HepG2 (cell line): ENCODE measurements around the gene ABL2. TPM values are rescaled to one million over a fixed set of nuclear protein-coding genes. Genes with fewer than 3 reads are reported as not detected.

Experiments
- ATAC-seq: fragments of 200-7000 bp; cut with Tn5 transposase; 3 replicates; pipeline ENCODE4 v1.9.1; 2020; ENCODE audit warnings: mild to moderate bottlenecking, moderate library complexity
- BruUV-seq: library from RNA; stranded (reverse); fragments of 400-500 nt; replicated peaks from 2 replicates; lab custom pipeline; 2021; lab: Mats Ljungman, UMichigan
- CTCF ChIA-PET: fragments of 300-600 bp; formaldehyde crosslinking; extraction: SDS; loops from one replicate; lab custom pipeline; 2021; ENCODE audit warnings: low total read pairs, inconsistent platforms, low intra/inter-chr PET ratio; lab: Yijun Ruan, JAX
- POLR2A ChIA-PET: fragments of 350-600 bp; sonication (Branson Sonifier 250); formaldehyde crosslinking; loops from one replicate; lab custom pipeline; 2020; ENCODE audit warnings: antibody characterized with exemption, inconsistent platforms; lab: Yijun Ruan, JAX
- DNase-seq: peaks from one replicate; pipeline ENCODE4 v3.0.0-alpha.2; 2015; ENCODE audit warnings: low spot score
- FAIRE-seq: peaks from 3 replicates; lab custom pipeline; 2011; peaks lifted over from hg19 to GRCh38; lab: Jason Lieb, UNC
- H2AFZ ChIP-seq: one replicate; pipeline ENCODE4 v1.6.1; 2011; ENCODE audit warnings: low read length, inconsistent platforms
- H3K27ac ChIP-seq: fragments of 300-600 bp; 3 replicates; pipeline ENCODE4 v1.8.0; 2011; ENCODE audit warnings: mixed run types, mild to moderate bottlenecking, mixed read lengths, low read length, inconsistent platforms; ENCODE audit not compliant: insufficient read depth; ENCODE audit errors: extremely low read length
- H3K27me3 ChIP-seq, 2 experiments: fragments of 200-600 bp in 1 of 2; 2 replicates in 1 of 2; 3 replicates in 1 of 2; pipeline versions ENCODE4 v1.6.0 to v1.8.0; 2011; ENCODE audit warnings: low read length in 2 of 2, mild to moderate bottlenecking in 2 of 2, moderate library complexity in 2 of 2, inconsistent platforms in 1 of 2; ENCODE audit not compliant: insufficient read depth in 2 of 2, control insufficient read depth in 1 of 2
- H3K36me3 ChIP-seq, 2 experiments: fragments of 200-600 bp in 1 of 2; replicated peaks in 1 of 2; 2 replicates in 1 of 2; 3 replicates in 1 of 2; pipeline versions ENCODE4 v1.5.1 to v1.8.0; 2011; ENCODE audit warnings: low read length in 2 of 2, inconsistent platforms in 1 of 2; ENCODE audit not compliant: insufficient read depth in 2 of 2, control insufficient read depth in 1 of 2
- H3K4me1 ChIP-seq: 2 replicates; pipeline ENCODE4 v1.5.1; 2012; ENCODE audit warnings: low read length, inconsistent platforms; ENCODE audit not compliant: insufficient read depth
- H3K4me2 ChIP-seq: 2 replicates; pipeline ENCODE4 v1.6.0; 2011; ENCODE audit warnings: low read depth, low read length, inconsistent platforms
- H3K4me3 ChIP-seq, 3 experiments: fragments of 200-600 bp in 1 of 3; sonication (generic), shearing (Covaris generic) in 1 of 3; replicated peaks in 1 of 3; 2 replicates each; pipeline ENCODE4 v1.5.1; 2011 to 2016; ENCODE audit warnings: low read length in 3 of 3, inconsistent platforms in 2 of 3, low read depth in 2 of 3, mild to moderate bottlenecking in 2 of 3, control low read depth in 1 of 3, mixed read lengths in 1 of 3; ENCODE audit not compliant: insufficient read depth in 1 of 3
- H3K79me2 ChIP-seq: one replicate; pipeline ENCODE4 v1.6.1; 2011; ENCODE audit warnings: low read length, inconsistent platforms; ENCODE audit not compliant: insufficient read depth
- H3K9ac ChIP-seq: 2 replicates; pipeline ENCODE4 v1.6.0; 2011; ENCODE audit warnings: mild to moderate bottlenecking, low read depth, low read length, inconsistent platforms; ENCODE audit not compliant: insufficient read depth
- H3K9me3 ChIP-seq: 2 replicates; pipeline ENCODE4 v1.5.1; 2012; ENCODE audit warnings: mild to moderate bottlenecking, low read length
- H4K20me1 ChIP-seq: 2 replicates; pipeline ENCODE4 v1.6.0; 2011; ENCODE audit warnings: inconsistent platforms, mild to moderate bottlenecking, low read length, moderate library complexity; ENCODE audit not compliant: insufficient read depth
- HMGXB4 ChIP-seq, 2 experiments: sonication (generic) in 1 of 2; formaldehyde crosslinking in 1 of 2; IDR thresholded peaks; 2 replicates each; pipeline versions ENCODE4 v1.4.0 to v1.6.1; 2018 to 2020; ENCODE audit warnings: missing genetic modification reagents in 2 of 2, borderline replicate concordance in 1 of 2, low read depth in 1 of 2, mild to moderate bottlenecking in 1 of 2, missing biosample characterization in 1 of 2
- MYC ChIP-seq: sonication (generic); formaldehyde crosslinking; IDR thresholded peaks from 2 replicates; pipeline ENCODE4 v1.9.0; 2021; ENCODE audit warnings: missing genetic modification reagents, borderline replicate concordance
- SAP130 ChIP-seq: IDR thresholded peaks from 2 replicates; pipeline ENCODE4 v1.6.1; 2016; ENCODE audit warnings: low read depth
- SMYD3 ChIP-seq: sonication (generic); formaldehyde crosslinking; IDR thresholded peaks from 2 replicates; pipeline ENCODE4 v1.8.1; 2023; ENCODE audit warnings: mild to moderate bottlenecking, missing genetic modification reagents
- SOX6 ChIP-seq, 2 experiments: fragments of 450-650 bp in 1 of 2; sonication (generic) in 1 of 2; formaldehyde crosslinking in 1 of 2; IDR thresholded peaks; 2 replicates each; pipeline versions ENCODE4 v1.4.0 to v1.6.1; 2017 to 2020; ENCODE audit warnings: antibody characterized with exemption in 1 of 2, mild to moderate bottlenecking in 1 of 2, missing genetic modification reagents in 1 of 2
- SP5 ChIP-seq: IDR thresholded peaks from 2 replicates; pipeline ENCODE4 v1.6.1; 2016; ENCODE audit warnings: low read depth, borderline replicate concordance
- TRAFD1 ChIP-seq: sonication (generic); formaldehyde crosslinking; IDR thresholded peaks from 2 replicates; pipeline ENCODE4 v1.5.1; 2020; ENCODE audit warnings: missing genetic modification reagents, mild to moderate bottlenecking, borderline replicate concordance
- ZNF276 ChIP-seq: sonication (generic); formaldehyde crosslinking; IDR thresholded peaks from 2 replicates; pipeline ENCODE4 v1.4.0; 2020; ENCODE audit warnings: mild to moderate bottlenecking, low read depth, missing genetic modification reagents
- ZNF281 ChIP-seq: sonication (generic); formaldehyde crosslinking; IDR thresholded peaks from 2 replicates; pipeline ENCODE4 v1.4.0; 2020; ENCODE audit warnings: missing genetic modification reagents, borderline replicate concordance
- ZNF503 ChIP-seq: sonication (generic); formaldehyde crosslinking; IDR thresholded peaks from 2 replicates; pipeline ENCODE4 v1.4.0; 2020; ENCODE audit warnings: missing genetic modification reagents
- ZNF629 ChIP-seq: sonication (generic); formaldehyde crosslinking; conservative IDR thresholded peaks from 2 replicates; pipeline ENCODE4 v1.5.0; 2020; ENCODE audit warnings: missing genetic modification reagents
- WGBS: methylation state at CpG from one replicate; pipeline ENCODE4 v1.1.6; 2017; ENCODE audit warnings: low lambda C conversion rate; 5-methylcytosine and 5-hydroxymethylcytosine counted together
- in situ Hi-C: cut with HindIII; loops from 2 replicates; pipeline ENCODE4 v1.10.0; 2017; ENCODE audit warnings: low pct_unique_long_range_greater_than_20kb; ENCODE audit not compliant: extremely low pct_ligation_motif_present
- intact Hi-C: fragments of 100-400 bp; cut with micrococcal nuclease; formaldehyde crosslinking; loops from one replicate; pipeline ENCODE4 v1.10.0; 2022; ENCODE audit not compliant: unreplicated experiment
- polyA plus RNA-seq, 8 experiments: library from polyadenylated mRNA; depleted of rRNA in 3 of 8; stranded (reverse) in 7 of 8; unstranded in 1 of 8; fragments of >200 nt; fragmentation: Illumina TruSeq in 4 of 8; extraction: Trizol in 4 of 8; gene quantifications; 2 replicates each; pipeline versions ENCODE4 v1.2.1 to v1.2.3, GENCODE V29; 2011 to 2016; ENCODE audit warnings: low read depth in 4 of 8, missing spikeins in 1 of 8, mixed read lengths in 1 of 8; ENCODE audit not compliant: insufficient read depth in 1 of 8
- total RNA-seq, 5 experiments: library from RNA; depleted of rRNA; stranded (reverse); fragments of >200 nt; fragmentation: Illumina TruSeq; extraction: Trizol; gene quantifications; 2 replicates each; pipeline ENCODE4 v1.2.3, GENCODE V29; 2016; ENCODE audit warnings: low read depth in 1 of 5

Gene ABL2
- total and polyA plus RNA-seq, 2 of the 13 experiments (the other 11 are each of a cell fraction or from before 2014, with no cell fraction given), result 5.8 to 6.0 TPM

GRCh38 chr1:179230251-179230650 is 774 bp upstream of the ABL2 start (continued):
- TF ChIP-seq ZNF503 (CRISPR knock-in tag), result no peak
- no peak for TF ChIP-seq SOX6 (IDR thresholded peaks at IDR 0.05)
- no peak for TF ChIP-seq SOX6 (CRISPR knock-in tag; IDR thresholded peaks at IDR 0.05)
- TF ChIP-seq TRAFD1 (CRISPR knock-in tag), result no peak
- no peak for TF ChIP-seq SMYD3 (CRISPR knock-in tag)

- H3K36me3 ChIP-seq, result no peaks in the 10 kb centered on the region
- H2AFZ ChIP-seq, result no peak overlapping the region
- in situ Hi-C loops (no loop called here), intact Hi-C loops (no loop called here)
- POLR2A ChIA-PET, result interaction anchor here (0.7 kb wide), 1 partner anchor 65 kb away, joined by 4 read pairs; the partner anchor contains the start of gene SOAT1
- H3K4me3 ChIP-seq, result peak overlapping the region; percentile 88 to 96 (median 96)
- BruUV-seq, result no TSS peak
- no peaks in the 10 kb centered on the region for H3K9me3 ChIP-seq
- peaks cover 45% of the 10 kb centered on the region for H3K79me2 ChIP-seq
- H4K20me1 ChIP-seq, result peaks cover 5% of the 10 kb centered on the region; the same call in 1 of the 2 replicates
- peak overlapping the region; percentile 89 for H3K9ac ChIP-seq
- ATAC-seq (peak; percentile 67), FAIRE-seq (no peak), DNase-seq (peak; percentile 25)
- H3K4me1 ChIP-seq, result peaks cover 61% of the 10 kb centered on the region
- peak overlapping the region; percentile 87 for H3K27ac ChIP-seq
- WGBS, result 1% methylated on average over 8 of the region's 19 CpGs
- CTCF ChIA-PET, result no interaction called here
- H3K4me2 ChIP-seq, result peak overlapping the region; percentile 79
- H3K27me3 ChIP-seq, result no peaks in the 10 kb centered on the region; a peak in 1 of 5 replicates
- TF ChIP-seq ZNF629 (peak; percentile 82), ZNF276 (CRISPR knock-in tag) (no peak), SAP130 (CRISPR knock-in tag) (0 out of 2 replicates have a peak, but pooled peaks have one; percentile 30), HMGXB4 (CRISPR knock-in tag; IDR thresholded peaks at IDR 0.05; ENCODE audit: borderline replicate concordance in 1 of 2, low read depth in 1 of 2) (0 out of 4 replicates have a peak, but pooled peaks of 1 of the 2 experiments have one; percentile 21), MYC (CRISPR knock-in tag) (peak; percentile 5; the same call in 1 of the 2 replicates), ZNF281 (CRISPR knock-in tag) (peak; percentile 86), SP5 (CRISPR knock-in tag) (peak; percentile 17)
Observed at GRCh38 chr1:179228783-179229213, 679 bp downstream of the ABL2 start.
